GM23338 (cell line): ENCODE measurements around the gene CANX. TPM values are rescaled to one million over a fixed set of nuclear protein-coding genes. Genes with fewer than 3 reads are reported as not detected.

Source experiments
- ATAC-seq: fragments of 200-7000 bp; cut with Tn5 transposase; 3 replicates; pipeline ENCODE4 v1.9.1; 2020
- DNase-seq: peaks from one replicate; pipeline ENCODE4 v3.0.0-alpha.2; 2015; ENCODE audit warnings: low spot score
- H2AFZ ChIP-seq: fragments of 200-600 bp; sonication (generic); 2 replicates; pipeline ENCODE4 v1.8.0; 2016; ENCODE audit warnings: antibody characterized with exemption, mild to moderate bottlenecking, moderate library complexity
- H3F3A ChIP-seq: fragments of 200-600 bp; sonication (generic); replicated peaks from 2 replicates; pipeline ENCODE4 v1.8.0; 2017; ENCODE audit warnings: antibody characterized with exemption, mixed run types, low read depth
- H3K27ac ChIP-seq: fragments of 200-600 bp; sonication (generic); 2 replicates; pipeline ENCODE4 v1.6.1; 2016; ENCODE audit warnings: low read depth
- H3K27me3 ChIP-seq: fragments of 200-600 bp; sonication (generic); 2 replicates; pipeline ENCODE4 v1.8.0; 2016; ENCODE audit warnings: mild to moderate bottlenecking, mixed run types, moderate library complexity; ENCODE audit not compliant: insufficient read depth
- H3K36me3 ChIP-seq: fragments of 200-600 bp; sonication (generic); 2 replicates; pipeline ENCODE4 v1.8.0; 2016; ENCODE audit warnings: mild to moderate bottlenecking; ENCODE audit not compliant: insufficient read depth
- H3K4me1 ChIP-seq: fragments of 200-600 bp; sonication (generic); 2 replicates; pipeline ENCODE4 v1.8.0; 2016; ENCODE audit warnings: mild to moderate bottlenecking, moderate library complexity; ENCODE audit not compliant: insufficient read depth
- H3K4me2 ChIP-seq: fragments of 200-600 bp; sonication (generic); 2 replicates; pipeline ENCODE4 v1.7.1; 2017; ENCODE audit warnings: mixed run types
- H3K4me3 ChIP-seq: fragments of 200-600 bp; sonication (generic); 2 replicates; pipeline ENCODE4 v1.6.1; 2016; ENCODE audit warnings: mixed run types
- H3K79me2 ChIP-seq: fragments of 200-600 bp; sonication (generic); replicated peaks from 2 replicates; pipeline ENCODE4 v1.8.0; 2017; ENCODE audit warnings: mild to moderate bottlenecking; ENCODE audit not compliant: insufficient read depth
- H3K9me2 ChIP-seq: fragments of 200-600 bp; sonication (generic); 2 replicates; pipeline ENCODE4 v1.8.0; 2017; ENCODE audit not compliant: insufficient read depth
- H4K20me1 ChIP-seq: fragments of 200-600 bp; sonication (generic); replicated peaks from 2 replicates; pipeline ENCODE4 v1.8.0; 2017; ENCODE audit warnings: mild to moderate bottlenecking; ENCODE audit not compliant: insufficient read depth
- H3K27ac Mint-ChIP-seq: 2 replicates; pipeline ENCODE4 v1.8.0; 2020; ENCODE audit warnings: inconsistent platforms, mild to moderate bottlenecking, moderate library complexity, mixed read lengths
- H3K27me3 Mint-ChIP-seq: 3 replicates; pipeline ENCODE4 v1.8.0; 2022; ENCODE audit warnings: low read depth, mild to moderate bottlenecking, moderate library complexity, mixed read lengths, inconsistent platforms; ENCODE audit not compliant: insufficient read depth, poor library complexity
- H3K36me3 Mint-ChIP-seq: 3 replicates; pipeline ENCODE4 v1.8.0; 2021; ENCODE audit warnings: low read depth, mild to moderate bottlenecking, inconsistent platforms, moderate library complexity, mixed read lengths
- H3K4me1 Mint-ChIP-seq: 3 replicates; pipeline ENCODE4 v1.8.0; 2020; ENCODE audit warnings: mild to moderate bottlenecking, inconsistent platforms, mixed read lengths
- H3K4me3 Mint-ChIP-seq: 3 replicates; pipeline ENCODE4 v1.8.0; 2021; ENCODE audit warnings: moderate library complexity, mild to moderate bottlenecking, inconsistent platforms, mixed read lengths
- H3K9me3 Mint-ChIP-seq: 3 replicates; pipeline ENCODE4 v1.8.0; 2020; ENCODE audit warnings: moderate library complexity, mild to moderate bottlenecking, inconsistent platforms, mixed read lengths
- CREB1 ChIP-seq: fragments of 250-450 bp; sonication (Bioruptor Pico); IDR thresholded peaks from 2 replicates; pipeline ENCODE4 v1.5.0; 2020; ENCODE audit warnings: low read depth, mild to moderate bottlenecking, moderate library complexity
- EZH2phosphoT487 ChIP-seq: fragments of 200-600 bp; sonication (generic); IDR thresholded peaks from one replicate; pipeline ENCODE4 v1.8.1; 2018; ENCODE audit warnings: antibody characterized with exemption; ENCODE audit not compliant: unreplicated experiment
- POLR2AphosphoS5 ChIP-seq: IDR thresholded peaks from 2 replicates; pipeline ENCODE4 v1.6.1; 2016; ENCODE audit warnings: antibody characterized with exemption, low read depth
- ZNF114 ChIP-seq: fragments of 250-450 bp; sonication (Bioruptor Pico); IDR thresholded peaks from 2 replicates; pipeline ENCODE4 v1.5.0; 2020; ENCODE audit warnings: mild to moderate bottlenecking, moderate library complexity
- ZNF331 ChIP-seq: fragments of 250-450 bp; sonication (Bioruptor Pico); IDR thresholded peaks from 2 replicates; pipeline ENCODE4 v1.5.0; 2020; ENCODE audit warnings: low read depth, mild to moderate bottlenecking, moderate library complexity
- polyA plus RNA-seq: library from polyadenylated mRNA; unstranded; fragments of >200 nt; fragmentation: Nextera tagmentation; extraction: Ambion mirVana; gene quantifications from 2 replicates; pipeline ENCODE4 v1.2.1, GENCODE V29; 2016
- total RNA-seq: library from RNA; depleted of rRNA; stranded (reverse); fragments of >200 nt; shearing (Covaris generic); gene quantifications from 2 replicates; pipeline ENCODE4 v1.2.3, GENCODE V29; 2014
- TF ChIP-seq, protein P1 (sequence below): fragments of 250-450 bp; sonication (Bioruptor Pico); IDR thresholded peaks from 2 replicates; pipeline ENCODE4 v1.5.0; 2020; ENCODE audit warnings: mild to moderate bottlenecking, moderate library complexity
- TF ChIP-seq, protein P2 (sequence below): IDR thresholded peaks from one replicate; pipeline ENCODE4 v1.6.1; 2018; ENCODE audit warnings: antibody characterized with exemption; ENCODE audit not compliant: unreplicated experiment

Gene CANX
- total and polyA plus RNA-seq, 2 experiments from 2014 or later = 177 to 530 TPM

DNA sequence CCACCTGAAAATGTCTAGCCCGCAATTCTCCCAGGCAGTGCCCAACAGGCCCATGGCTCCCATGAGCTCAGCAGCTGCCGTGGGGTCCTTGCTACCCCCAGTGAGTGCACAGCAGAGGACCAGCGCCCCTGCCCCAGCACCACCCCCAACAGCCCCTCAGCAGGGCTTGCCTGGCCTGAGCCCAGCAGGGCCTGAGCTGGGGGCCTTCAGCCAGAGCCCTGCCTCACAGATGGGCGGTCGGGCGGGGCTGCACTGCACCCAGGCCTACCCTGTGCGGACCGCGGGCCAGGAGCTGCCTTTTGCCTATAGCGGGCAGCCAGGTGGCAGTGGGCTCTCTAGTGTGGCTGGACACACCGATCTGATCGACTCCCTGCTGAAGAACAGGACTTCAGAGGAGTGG, 75.7 kb downstream of the CANX start (continued):
- TF ChIP-seq, protein P1, sequence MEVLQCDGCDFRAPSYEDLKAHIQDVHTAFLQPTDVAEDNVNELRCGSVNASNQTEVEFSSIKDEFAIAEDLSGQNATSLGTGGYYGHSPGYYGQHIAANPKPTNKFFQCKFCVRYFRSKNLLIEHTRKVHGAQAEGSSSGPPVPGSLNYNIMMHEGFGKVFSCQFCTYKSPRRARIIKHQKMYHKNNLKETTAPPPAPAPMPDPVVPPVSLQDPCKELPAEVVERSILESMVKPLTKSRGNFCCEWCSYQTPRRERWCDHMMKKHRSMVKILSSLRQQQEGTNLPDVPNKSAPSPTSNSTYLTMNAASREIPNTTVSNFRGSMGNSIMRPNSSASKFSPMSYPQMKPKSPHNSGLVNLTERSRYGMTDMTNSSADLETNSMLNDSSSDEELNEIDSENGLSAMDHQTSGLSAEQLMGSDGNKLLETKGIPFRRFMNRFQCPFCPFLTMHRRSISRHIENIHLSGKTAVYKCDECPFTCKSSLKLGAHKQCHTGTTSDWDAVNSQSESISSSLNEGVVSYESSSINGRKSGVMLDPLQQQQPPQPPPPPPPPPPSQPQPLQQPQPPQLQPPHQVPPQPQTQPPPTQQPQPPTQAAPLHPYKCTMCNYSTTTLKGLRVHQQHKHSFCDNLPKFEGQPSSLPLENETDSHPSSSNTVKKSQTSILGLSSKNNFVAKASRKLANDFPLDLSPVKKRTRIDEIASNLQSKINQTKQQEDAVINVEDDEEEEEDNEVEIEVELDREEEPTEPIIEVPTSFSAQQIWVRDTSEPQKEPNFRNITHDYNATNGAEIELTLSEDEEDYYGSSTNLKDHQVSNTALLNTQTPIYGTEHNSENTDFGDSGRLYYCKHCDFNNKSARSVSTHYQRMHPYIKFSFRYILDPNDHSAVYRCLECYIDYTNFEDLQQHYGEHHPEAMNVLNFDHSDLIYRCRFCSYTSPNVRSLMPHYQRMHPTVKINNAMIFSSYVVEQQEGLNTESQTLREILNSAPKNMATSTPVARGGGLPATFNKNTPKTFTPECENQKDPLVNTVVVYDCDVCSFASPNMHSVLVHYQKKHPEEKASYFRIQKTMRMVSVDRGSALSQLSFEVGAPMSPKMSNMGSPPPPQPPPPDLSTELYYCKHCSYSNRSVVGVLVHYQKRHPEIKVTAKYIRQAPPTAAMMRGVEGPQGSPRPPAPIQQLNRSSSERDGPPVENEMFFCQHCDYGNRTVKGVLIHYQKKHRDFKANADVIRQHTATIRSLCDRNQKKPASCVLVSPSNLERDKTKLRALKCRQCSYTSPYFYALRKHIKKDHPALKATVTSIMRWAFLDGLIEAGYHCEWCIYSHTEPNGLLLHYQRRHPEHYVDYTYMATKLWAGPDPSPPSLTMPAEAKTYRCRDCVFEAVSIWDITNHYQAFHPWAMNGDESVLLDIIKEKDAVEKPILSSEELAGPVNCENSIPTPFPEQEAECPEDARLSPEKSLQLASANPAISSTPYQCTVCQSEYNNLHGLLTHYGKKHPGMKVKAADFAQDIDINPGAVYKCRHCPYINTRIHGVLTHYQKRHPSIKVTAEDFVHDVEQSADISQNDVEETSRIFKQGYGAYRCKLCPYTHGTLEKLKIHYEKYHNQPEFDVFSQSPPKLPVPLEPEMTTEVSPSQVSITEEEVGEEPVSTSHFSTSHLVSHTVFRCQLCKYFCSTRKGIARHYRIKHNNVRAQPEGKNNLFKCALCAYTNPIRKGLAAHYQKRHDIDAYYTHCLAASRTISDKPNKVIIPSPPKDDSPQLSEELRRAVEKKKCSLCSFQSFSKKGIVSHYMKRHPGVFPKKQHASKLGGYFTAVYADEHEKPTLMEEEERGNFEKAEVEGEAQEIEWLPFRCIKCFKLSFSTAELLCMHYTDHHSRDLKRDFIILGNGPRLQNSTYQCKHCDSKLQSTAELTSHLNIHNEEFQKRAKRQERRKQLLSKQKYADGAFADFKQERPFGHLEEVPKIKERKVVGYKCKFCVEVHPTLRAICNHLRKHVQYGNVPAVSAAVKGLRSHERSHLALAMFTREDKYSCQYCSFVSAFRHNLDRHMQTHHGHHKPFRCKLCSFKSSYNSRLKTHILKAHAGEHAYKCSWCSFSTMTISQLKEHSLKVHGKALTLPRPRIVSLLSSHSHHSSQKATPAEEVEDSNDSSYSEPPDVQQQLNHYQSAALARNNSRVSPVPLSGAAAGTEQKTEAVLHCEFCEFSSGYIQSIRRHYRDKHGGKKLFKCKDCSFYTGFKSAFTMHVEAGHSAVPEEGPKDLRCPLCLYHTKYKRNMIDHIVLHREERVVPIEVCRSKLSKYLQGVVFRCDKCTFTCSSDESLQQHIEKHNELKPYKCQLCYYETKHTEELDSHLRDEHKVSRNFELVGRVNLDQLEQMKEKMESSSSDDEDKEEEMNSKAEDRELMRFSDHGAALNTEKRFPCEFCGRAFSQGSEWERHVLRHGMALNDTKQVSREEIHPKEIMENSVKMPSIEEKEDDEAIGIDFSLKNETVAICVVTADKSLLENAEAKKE (CRISPR knock-in tag) = no peak
- TF ChIP-seq POLR2AphosphoS5 (no peak), ZNF114 (CRISPR knock-in tag) (no peak), ZNF331 (CRISPR knock-in tag) (no peak), CREB1 (no peak)
- TF ChIP-seq, protein P2, sequence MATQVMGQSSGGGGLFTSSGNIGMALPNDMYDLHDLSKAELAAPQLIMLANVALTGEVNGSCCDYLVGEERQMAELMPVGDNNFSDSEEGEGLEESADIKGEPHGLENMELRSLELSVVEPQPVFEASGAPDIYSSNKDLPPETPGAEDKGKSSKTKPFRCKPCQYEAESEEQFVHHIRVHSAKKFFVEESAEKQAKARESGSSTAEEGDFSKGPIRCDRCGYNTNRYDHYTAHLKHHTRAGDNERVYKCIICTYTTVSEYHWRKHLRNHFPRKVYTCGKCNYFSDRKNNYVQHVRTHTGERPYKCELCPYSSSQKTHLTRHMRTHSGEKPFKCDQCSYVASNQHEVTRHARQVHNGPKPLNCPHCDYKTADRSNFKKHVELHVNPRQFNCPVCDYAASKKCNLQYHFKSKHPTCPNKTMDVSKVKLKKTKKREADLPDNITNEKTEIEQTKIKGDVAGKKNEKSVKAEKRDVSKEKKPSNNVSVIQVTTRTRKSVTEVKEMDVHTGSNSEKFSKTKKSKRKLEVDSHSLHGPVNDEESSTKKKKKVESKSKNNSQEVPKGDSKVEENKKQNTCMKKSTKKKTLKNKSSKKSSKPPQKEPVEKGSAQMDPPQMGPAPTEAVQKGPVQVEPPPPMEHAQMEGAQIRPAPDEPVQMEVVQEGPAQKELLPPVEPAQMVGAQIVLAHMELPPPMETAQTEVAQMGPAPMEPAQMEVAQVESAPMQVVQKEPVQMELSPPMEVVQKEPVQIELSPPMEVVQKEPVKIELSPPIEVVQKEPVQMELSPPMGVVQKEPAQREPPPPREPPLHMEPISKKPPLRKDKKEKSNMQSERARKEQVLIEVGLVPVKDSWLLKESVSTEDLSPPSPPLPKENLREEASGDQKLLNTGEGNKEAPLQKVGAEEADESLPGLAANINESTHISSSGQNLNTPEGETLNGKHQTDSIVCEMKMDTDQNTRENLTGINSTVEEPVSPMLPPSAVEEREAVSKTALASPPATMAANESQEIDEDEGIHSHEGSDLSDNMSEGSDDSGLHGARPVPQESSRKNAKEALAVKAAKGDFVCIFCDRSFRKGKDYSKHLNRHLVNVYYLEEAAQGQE = no peak

DNA sequence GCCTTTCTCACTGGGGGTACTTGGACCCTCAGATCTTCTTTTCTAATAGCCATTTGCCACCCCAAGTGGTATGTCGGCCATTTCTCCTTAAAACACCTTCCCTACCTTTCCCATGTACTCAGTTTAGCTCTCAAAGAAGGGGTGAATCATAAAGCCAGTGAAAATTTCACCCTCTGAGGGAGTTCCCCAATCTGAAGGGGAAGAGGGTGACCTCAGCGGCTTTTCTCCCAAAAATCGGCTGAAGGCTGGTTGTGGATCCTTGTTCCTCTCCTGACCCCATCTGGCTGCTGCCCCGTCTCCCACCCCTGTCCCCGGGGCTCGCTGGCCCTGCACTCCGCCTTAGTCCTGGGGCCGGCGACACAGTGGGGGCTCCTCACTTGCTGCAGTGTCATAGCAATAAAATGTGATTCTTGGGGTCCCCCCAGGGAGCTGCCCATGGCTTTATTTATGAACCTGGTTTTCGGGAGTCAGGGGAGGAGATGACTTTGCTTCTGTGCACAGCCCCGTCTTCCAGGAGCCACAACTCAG, 77.7 kb downstream of the CANX start:
- Histone ChIP-seq H3K36me3 (peaks cover 34% of the 10 kb centered on the region), H4K20me1 (peaks cover 15% of the 10 kb centered on the region), H2AFZ (no peak overlapping the region), H3K79me2 (no peaks in the 10 kb centered on the region), H3K4me2 (no peak overlapping the region), H3K9me2 (no peaks in the 10 kb centered on the region), H3K27me3 (no peaks in the 10 kb centered on the region), H3K4me1 (no peaks in the 10 kb centered on the region), H3F3A (peaks cover 5% of the 10 kb centered on the region; the same call in 1 of the 2 replicates), H3K4me3 (no peak overlapping the region), H3K27ac (no peak overlapping the region)
- DNase-seq (no peak), ATAC-seq (no peak)
- Mint-ChIP-seq H3K36me3 (peaks cover 70% of the 10 kb centered on the region), H3K27ac (no peak overlapping the region), H3K9me3 (no peaks in the 10 kb centered on the region), H3K4me1 (no peaks in the 10 kb centered on the region), H3K27me3 (peaks cover 8% of the 10 kb centered on the region), H3K4me3 (no peak overlapping the region)
- TF ChIP-seq EZH2phosphoT487 = no peak
